Kidney capillary endothelial cell (primary cell): Measurements from ENCODE around the gene GIPC2.
A peak's percentile ranks its signal among the peaks of the same experiment; 100 is the strongest.
"Not testable (repeated sequence)": the region's sequence is repeated elsewhere in the genome, so short reads cannot be mapped to it uniquely, and the experiment has no call there.

Source experiments
- DNase-seq: peaks from one replicate; pipeline ENCODE4 v3.0.0-alpha.2; 2018; ENCODE audit warnings: low spot score

Gene GIPC2

GRCh38 chr1:78036450-78036849 is 9.3 kb upstream of the GIPC2 start:
- no peak for DNase-seq

GRCh38 chr1:78038071-78038470 is 7.7 kb upstream of the GIPC2 start:
- no peak for DNase-seq

- no peak for DNase-seq
Measured at GRCh38 chr1:78038491-78038939, 7.3 kb upstream of the GIPC2 start.

GRCh38 chr1:78040484-78041089 is 5.2 kb upstream of the GIPC2 start:
- DNase-seq = no peak

- no peak for DNase-seq
Measured at GRCh38 chr1:78043436-78043835, 2.3 kb upstream of the GIPC2 start.

GRCh38 chr1:78044796-78045562 is 787 bp upstream of the GIPC2 start:
- no peak for DNase-seq

- no peak for DNase-seq
Measured at GRCh38 chr1:78045563-78045925, 222 bp upstream of the GIPC2 start.

- DNase-seq = no peak
Measured at GRCh38 chr1:78047106-78047505, 1.3 kb downstream of the GIPC2 start.

GRCh38 chr1:78047631-78048030 is 1.9 kb downstream of the GIPC2 start:
- DNase-seq = no peak

GRCh38 chr1:78048446-78048845 is 2.7 kb downstream of the GIPC2 start:
- no peak for DNase-seq

- no peak for DNase-seq
Measured at GRCh38 chr1:78049396-78049795, 3.6 kb downstream of the GIPC2 start.

GRCh38 chr1:78051005-78051404 is 5.2 kb downstream of the GIPC2 start:
- DNase-seq = no peak

- DNase-seq = peak; percentile 33
Measured at GRCh38 chr1:78052685-78053405, 7.1 kb downstream of the GIPC2 start.

GRCh38 chr1:78053498-78053897 is 7.7 kb downstream of the GIPC2 start:
- no peak for DNase-seq

- DNase-seq = no peak
Measured at GRCh38 chr1:78054559-78054958, 8.8 kb downstream of the GIPC2 start.

GRCh38 chr1:78054972-78055371 is 9.2 kb downstream of the GIPC2 start:
- DNase-seq = no peak

GRCh38 chr1:78055565-78056132 is 9.9 kb downstream of the GIPC2 start:
- no peak for DNase-seq

- DNase-seq = no peak
Measured at GRCh38 chr1:78058670-78059069, 12.9 kb downstream of the GIPC2 start.

GRCh38 chr1:78060857-78061563 is 15.2 kb downstream of the GIPC2 start:
- DNase-seq = no peak

- no peak for DNase-seq
Measured at GRCh38 chr1:78061825-78062523, 16.2 kb downstream of the GIPC2 start.

- DNase-seq = not testable (repeated sequence)
Measured at GRCh38 chr1:78064886-78065285, 19.1 kb downstream of the GIPC2 start.
